Measurements from ENCODE around the gene ASB4.

- no peak for TF ChIP-seq EZH2 (optimal IDR thresholded peaks at IDR 0.05; ENCODE audit: low read depth, low read length)
- no peak for TF ChIP-seq CTCF (IDR thresholded peaks at IDR 0.05; ENCODE audit: low read length)
Measured at GRCh38 chr7:95446618-95447017, 39.1 kb upstream of the ASB4 start.

Data from MM.1S (cell line).